HepG2 (cell line): ENCODE results near the gene MRPS35. TPM values are rescaled to one million over a fixed set of nuclear protein-coding genes. Genes with fewer than 3 reads are reported as not detected.
A peak's percentile ranks its signal among the peaks of the same experiment; 100 is the strongest.

Experiments used
- ELK4 ChIP-seq: sonication (generic); formaldehyde crosslinking; IDR thresholded peaks from 2 replicates; pipeline ENCODE4 v1.9.0; 2021; ENCODE audit warnings: missing genetic modification reagents, borderline replicate concordance
- GABPB1 ChIP-seq: IDR thresholded peaks from 2 replicates; pipeline ENCODE4 v1.6.1; 2016; ENCODE audit warnings: mild to moderate bottlenecking, missing genetic modification reagents, moderate library complexity, missing compliant biosample characterization
- HHEX ChIP-seq: IDR thresholded peaks from 2 replicates; pipeline ENCODE4 v1.6.1; 2016; ENCODE audit warnings: control low read depth
- IKZF4 ChIP-seq: sonication (generic); formaldehyde crosslinking; IDR thresholded peaks from 2 replicates; pipeline ENCODE4 v1.5.1; 2020; ENCODE audit warnings: borderline replicate concordance, mild to moderate bottlenecking, low read depth, missing genetic modification reagents; ENCODE audit errors: not compliant biosample characterization
- MIER2 ChIP-seq: IDR thresholded peaks from 2 replicates; pipeline ENCODE4 v1.6.1; 2016; ENCODE audit warnings: missing biosample characterization, missing genetic modification reagents
- MTA1 ChIP-seq: sonication (generic); formaldehyde crosslinking; IDR thresholded peaks from 2 replicates; pipeline ENCODE4 v1.4.0; 2020; ENCODE audit warnings: missing genetic modification reagents, mild to moderate bottlenecking, borderline replicate concordance
- PATZ1 ChIP-seq: sonication (generic); formaldehyde crosslinking; IDR thresholded peaks from 2 replicates; pipeline ENCODE4 v1.4.0; 2020; ENCODE audit warnings: missing genetic modification reagents
- PAX8 ChIP-seq: sonication (generic); formaldehyde crosslinking; IDR thresholded peaks from 2 replicates; pipeline ENCODE4 v1.8.0; 2022; ENCODE audit warnings: mild to moderate bottlenecking, missing genetic modification reagents, borderline replicate concordance
- PHF8 ChIP-seq: sonication (generic); formaldehyde crosslinking; IDR thresholded peaks from 2 replicates; pipeline ENCODE4 v1.5.0; 2020; ENCODE audit warnings: missing genetic modification reagents
- RERE ChIP-seq: IDR thresholded peaks from 2 replicates; pipeline ENCODE4 v1.6.1; 2016; ENCODE audit warnings: low read depth, missing genetic modification reagents, missing compliant biosample characterization
- SMYD3 ChIP-seq: sonication (generic); formaldehyde crosslinking; IDR thresholded peaks from 2 replicates; pipeline ENCODE4 v1.8.1; 2023; ENCODE audit warnings: mild to moderate bottlenecking, missing genetic modification reagents
- TGIF2 ChIP-seq: IDR thresholded peaks from 2 replicates; pipeline ENCODE4 v1.6.1; 2016; ENCODE audit warnings: control low read depth, missing compliant biosample characterization
- THAP11 ChIP-seq: IDR thresholded peaks from 2 replicates; pipeline ENCODE4 v1.6.1; 2016; ENCODE audit warnings: missing biosample characterization, missing genetic modification reagents
- TMF1 ChIP-seq: sonication (generic); formaldehyde crosslinking; IDR thresholded peaks from 2 replicates; pipeline ENCODE4 v1.8.1; 2022; ENCODE audit warnings: low read depth, missing genetic modification reagents
- ZFP36 ChIP-seq: fragments of 150-350 bp; IDR thresholded peaks from 2 replicates; pipeline ENCODE4 v1.6.1; 2018; ENCODE audit warnings: borderline replicate concordance, low read length, low read depth; ENCODE audit not compliant: partially characterized antibody
- ZNF343 ChIP-seq: sonication (generic); formaldehyde crosslinking; IDR thresholded peaks from 2 replicates; pipeline ENCODE4 v1.4.0; 2020; ENCODE audit warnings: mild to moderate bottlenecking, missing genetic modification reagents
- ZNF770 ChIP-seq: sonication (generic); formaldehyde crosslinking; IDR thresholded peaks from 2 replicates; pipeline ENCODE4 v1.5.0; 2020; ENCODE audit warnings: mild to moderate bottlenecking, missing genetic modification reagents
- polyA plus RNA-seq, 8 experiments: library from polyadenylated mRNA; depleted of rRNA in 3 of 8; stranded (reverse) in 7 of 8; unstranded in 1 of 8; fragments of >200 nt; fragmentation: Illumina TruSeq in 4 of 8; extraction: Trizol in 4 of 8; gene quantifications; 2 replicates each; pipeline versions ENCODE4 v1.2.1 to v1.2.3, GENCODE V29; 2011 to 2016; ENCODE audit warnings: low read depth in 4 of 8, missing spikeins in 1 of 8, mixed read lengths in 1 of 8; ENCODE audit not compliant: insufficient read depth in 1 of 8
- total RNA-seq, 5 experiments: library from RNA; depleted of rRNA; stranded (reverse); fragments of >200 nt; fragmentation: Illumina TruSeq; extraction: Trizol; gene quantifications; 2 replicates each; pipeline ENCODE4 v1.2.3, GENCODE V29; 2016; ENCODE audit warnings: low read depth in 1 of 5

The MRPS35 gene
- total and polyA plus RNA-seq, 2 of the 13 experiments (the other 11 are each of a cell fraction or from before 2014, with no cell fraction given), result 63.4 to 104 TPM

DNA sequence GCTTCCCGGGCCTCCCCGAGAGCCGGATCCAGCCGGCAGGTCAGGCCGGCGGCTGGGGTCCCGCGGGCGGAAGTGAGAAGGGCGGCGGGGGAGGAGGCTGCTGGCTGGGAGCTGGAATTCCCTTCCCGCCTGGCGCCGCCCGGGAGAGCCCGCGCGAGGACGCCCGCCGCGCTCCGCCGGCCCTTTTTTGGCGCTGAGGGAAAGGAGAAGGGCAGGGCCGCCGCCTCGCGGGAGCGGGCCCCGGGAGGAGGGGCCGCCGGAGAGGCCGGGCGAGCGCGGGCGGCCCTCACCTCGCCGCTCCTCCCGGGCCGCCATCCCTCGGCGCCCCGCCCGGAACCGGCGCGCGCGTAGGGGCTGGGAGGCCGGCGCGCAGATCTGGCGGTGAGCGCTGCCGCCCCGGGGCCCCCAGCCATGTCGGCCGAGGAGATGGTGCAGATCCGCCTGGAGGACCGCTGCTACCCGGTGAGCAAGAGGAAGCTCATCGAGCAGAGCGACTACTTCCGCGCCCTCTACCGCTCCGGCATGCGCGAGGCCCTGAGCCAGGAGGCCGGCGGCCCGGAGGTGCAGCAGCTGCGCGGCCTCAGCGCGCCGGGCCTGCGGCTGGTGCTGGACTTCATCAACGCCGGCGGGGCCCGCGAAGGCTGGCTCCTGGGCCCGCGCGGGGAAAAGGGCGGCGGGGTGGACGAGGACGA, 69.4 kb downstream of the MRPS35 start, which contains the start of the genes KLHL42 and MANSC4 (continued):
- TF ChIP-seq RERE (CRISPR knock-in tag), result no peak
- no peak for TF ChIP-seq HHEX
- TF ChIP-seq THAP11, result peak; percentile 14; the same call in 1 of the 2 replicates
- peak; percentile 76 for TF ChIP-seq GABPB1 (CRISPR knock-in tag)
- no peak for TF ChIP-seq ZNF343 (CRISPR knock-in tag)
- TF ChIP-seq IKZF4 (CRISPR knock-in tag), result no peak
- TF ChIP-seq ZFP36, result no peak
- TF ChIP-seq MIER2 (CRISPR knock-in tag), result no peak
- no peak for TF ChIP-seq ELK4 (CRISPR knock-in tag)
- no peak for TF ChIP-seq SMYD3 (CRISPR knock-in tag)
- TF ChIP-seq PAX8 (CRISPR knock-in tag), result no peak
- TF ChIP-seq MTA1 (CRISPR knock-in tag), result no peak
- TF ChIP-seq PATZ1 (CRISPR knock-in tag), result no peak
- no peak for TF ChIP-seq TGIF2 (CRISPR knock-in tag)
- no peak for TF ChIP-seq TMF1 (CRISPR knock-in tag)
- TF ChIP-seq PHF8, result peak; percentile 73
- peak; percentile 90 for TF ChIP-seq ZNF770 (CRISPR knock-in tag)
